K562 (cell line): ENCODE measurements around the gene MICAL2. TPM values are rescaled to one million over a fixed set of nuclear protein-coding genes. Genes with fewer than 3 reads are reported as not detected.

Experiments
- ATAC-seq: fragments of 200-7000 bp; cut with Tn5 transposase; 3 replicates; pipeline ENCODE4 v1.9.1; 2020; ENCODE audit warnings: moderate library complexity
- BruUV-seq: library from RNA; stranded (reverse); fragments of 400-500 nt; replicated peaks from 2 replicates; lab custom pipeline; 2021; lab: Mats Ljungman, UMichigan
- CTCF ChIA-PET: fragments of 300-600 bp; formaldehyde crosslinking; extraction: SDS; loops from one replicate; lab custom pipeline; 2021; ENCODE audit warnings: low intra/inter-chr PET ratio; lab: Yijun Ruan, JAX
- POLR2A ChIA-PET: fragments of 300-600, 350-650 bp; sonication (Branson Sonifier 250); formaldehyde crosslinking; extraction: SDS; loops from one replicate; lab custom pipeline; 2021; ENCODE audit warnings: antibody characterized with exemption, inconsistent platforms; lab: Yijun Ruan, JAX
- DNase-seq, 4 experiments: peaks; one replicate each; pipeline versions ENCODE4 v3.0.0 to v3.0.0-alpha.2; 2011 to 2018; ENCODE audit warnings: low spot score in 3 of 4, mixed read lengths in 3 of 4; ENCODE audit errors: extremely low read depth in 1 of 4
- FAIRE-seq: peaks from 2 replicates; lab custom pipeline; 2011; peaks lifted over from hg19 to GRCh38; lab: Jason Lieb, UNC
- H2AFZ ChIP-seq: 2 replicates; pipeline ENCODE4 v1.6.0; 2011; ENCODE audit warnings: low read depth, low read length, control low read depth, inconsistent platforms
- H3K27ac ChIP-seq: fragments of 200-600 bp; 3 replicates; pipeline ENCODE4 v1.8.0; 2011; ENCODE audit warnings: low read depth, mild to moderate bottlenecking, control low read depth, inconsistent platforms, low read length, moderate library complexity, mixed read lengths; ENCODE audit errors: extremely low read depth
- H3K27me3 ChIP-seq, 2 experiments: fragments of 300-600 bp in 1 of 2; 2 replicates in 1 of 2; 3 replicates in 1 of 2; pipeline versions ENCODE4 v1.6.0 to v1.8.0; 2011; ENCODE audit warnings: inconsistent platforms in 2 of 2, low read length in 2 of 2, mild to moderate bottlenecking in 1 of 2, mixed read lengths in 1 of 2, moderate library complexity in 1 of 2; ENCODE audit not compliant: control insufficient read depth in 2 of 2, insufficient read depth in 2 of 2
- H3K36me3 ChIP-seq: fragments of 300-600 bp; 3 replicates; pipeline ENCODE4 v1.8.0; 2011; ENCODE audit warnings: mild to moderate bottlenecking, low read length, inconsistent platforms; ENCODE audit not compliant: control insufficient read depth, insufficient read depth
- H3K4me1 ChIP-seq, 2 experiments: fragments of 200-600 bp in 1 of 2; replicated peaks in 1 of 2; 2 replicates in 1 of 2; 3 replicates in 1 of 2; pipeline versions ENCODE4 v1.5.1 to v1.8.0; 2011; ENCODE audit warnings: inconsistent platforms in 2 of 2, low read length in 2 of 2, mild to moderate bottlenecking in 1 of 2, mixed read lengths in 1 of 2, moderate library complexity in 1 of 2; ENCODE audit not compliant: control insufficient read depth in 2 of 2, insufficient read depth in 2 of 2
- H3K4me2 ChIP-seq: 2 replicates; pipeline ENCODE4 v1.6.1; 2011; ENCODE audit warnings: low read length, control low read depth, inconsistent platforms, mixed read lengths; ENCODE audit not compliant: insufficient read depth
- H3K4me3 ChIP-seq: fragments of 200-600 bp; sonication (generic), shearing (Covaris generic); 2 replicates; pipeline ENCODE4 v1.5.1; 2016; ENCODE audit warnings: control low read depth, inconsistent platforms
- H3K79me2 ChIP-seq: fragments of 200-600 bp; 3 replicates; pipeline ENCODE4 v1.8.0; 2011; ENCODE audit warnings: low read length, inconsistent platforms; ENCODE audit not compliant: control insufficient read depth, insufficient read depth
- H3K9ac ChIP-seq, 2 experiments: 2 replicates each; pipeline versions ENCODE4 v1.6.0 to v1.6.1; 2011; ENCODE audit warnings: low read depth in 2 of 2, low read length in 2 of 2, control low read depth in 1 of 2, inconsistent platforms in 1 of 2, mild to moderate bottlenecking in 1 of 2, mixed read lengths in 1 of 2; ENCODE audit not compliant: insufficient read depth in 1 of 2
- H3K9me1 ChIP-seq: one replicate; pipeline ENCODE4 v1.6.0; 2011; ENCODE audit warnings: inconsistent platforms, mild to moderate bottlenecking, low read length, moderate library complexity; ENCODE audit not compliant: control insufficient read depth, insufficient read depth
- H3K9me3 ChIP-seq: replicated peaks from 2 replicates; pipeline ENCODE4 v1.5.1; 2011; ENCODE audit warnings: low read depth, low read length, inconsistent platforms; ENCODE audit not compliant: control insufficient read depth, insufficient read depth
- H4K20me1 ChIP-seq: replicated peaks from 2 replicates; pipeline ENCODE4 v1.6.1; 2011; ENCODE audit warnings: low read length, inconsistent platforms, mixed read lengths; ENCODE audit not compliant: control insufficient read depth, insufficient read depth
- CTCF ChIP-seq, 3 experiments: IDR thresholded peaks in 2 of 3; conservative IDR thresholded peaks in 1 of 3; 2 replicates each; pipeline ENCODE4 v1.5.1; 2011 to 2012; ENCODE audit warnings: low read length in 3 of 3, mild to moderate bottlenecking in 3 of 3, control low read depth in 2 of 3, improper control_type of control experiment in 1 of 3, inconsistent platforms in 1 of 3, low read depth in 1 of 3, mixed read lengths in 1 of 3, moderate library complexity in 1 of 3; ENCODE audit not compliant: insufficient read depth in 2 of 3
- EP300 ChIP-seq: IDR thresholded peaks from 2 replicates; pipeline ENCODE4 v1.6.1; 2012; ENCODE audit warnings: low read length, improper control_type of control experiment
- ILF3 ChIP-seq: fragments of 450-650 bp; IDR thresholded peaks from 2 replicates; pipeline ENCODE4 v1.6.1; 2018; ENCODE audit warnings: antibody characterized with exemption, mild to moderate bottlenecking, moderate library complexity, borderline replicate concordance
- MCM5 ChIP-seq: fragments of 450-650 bp; IDR thresholded peaks from 2 replicates; pipeline ENCODE4 v1.6.1; 2016; ENCODE audit warnings: low read depth
- MNT ChIP-seq, 2 experiments: fragments of 450-650 bp; conservative IDR thresholded peaks; 2 replicates each; pipeline ENCODE4 v1.6.1; 2017; ENCODE audit warnings: mild to moderate bottlenecking in 2 of 2, moderate library complexity in 2 of 2
- SMC3 ChIP-seq: conservative IDR thresholded peaks from 2 replicates; pipeline ENCODE4 v1.6.1; 2011; ENCODE audit warnings: low read depth, low read length, improper control_type of control experiment; ENCODE audit not compliant: insufficient read depth
- SREBF2 ChIP-seq: sonication (generic); formaldehyde crosslinking; IDR thresholded peaks from 2 replicates; pipeline ENCODE4 v1.4.0; 2020; ENCODE audit warnings: mild to moderate bottlenecking, missing genetic modification reagents
- TBL1XR1 ChIP-seq, 2 experiments: IDR thresholded peaks; 2 replicates each; pipeline ENCODE4 v1.6.1; 2012; ENCODE audit warnings: improper control_type of control experiment in 2 of 2, low read length in 2 of 2, mild to moderate bottlenecking in 1 of 2
- ZNF740 ChIP-seq, 3 experiments: fragments of 200-800 bp in 1 of 3; sonication (Bioruptor generic) in 1 of 3; sonication (generic) in 1 of 3; formaldehyde crosslinking in 1 of 3; IDR thresholded peaks; 2 replicates each; pipeline versions ENCODE4 v1.6.1 to v1.8.0; 2016 to 2022; ENCODE audit warnings: mild to moderate bottlenecking in 2 of 3, missing compliant biosample characterization in 2 of 3, missing genetic modification characterization in 2 of 3, missing genetic modification reagents in 1 of 3
- WGBS: fragments of 100-300 bp; shearing (Covaris generic); methylation state at CpG from one replicate; pipeline ENCODE4 v1.1.6; 2016; ENCODE audit warnings: low coverage, mixed read lengths; ENCODE audit not compliant: insufficient coverage; ENCODE audit errors: missing lambda C conversion rate; 5-methylcytosine and 5-hydroxymethylcytosine counted together
- in situ Hi-C: fragments of 300-500 bp; cut with MboI; formaldehyde crosslinking; loops from 4 replicates; pipeline ENCODE4 v1.15.0; 2018; ENCODE audit warnings: inconsistent platforms, mixed read lengths
- intact Hi-C: fragments of 100-400 bp; cut with micrococcal nuclease; formaldehyde crosslinking; loops from 2 replicates; pipeline ENCODE4 v1.14.2; 2022
- polyA plus RNA-seq, 8 experiments: library from polyadenylated mRNA; depleted of rRNA in 4 of 8; stranded (reverse) in 5 of 8; unstranded in 3 of 8; fragments of >200 nt; fragmentation: Nextera tagmentation in 2 of 8; fragmentation: Illumina TruSeq in 1 of 8; extraction: Ambion mirVana in 2 of 8; extraction: Trizol in 1 of 8; gene quantifications; 2 replicates each; pipeline versions ENCODE4 v1.2.1 to v1.2.3, GENCODE V29; 2011 to 2014; ENCODE audit warnings: inconsistent platforms in 1 of 8, missing spikeins in 1 of 8
- total RNA-seq, 7 experiments: library from RNA; depleted of rRNA in 6 of 7; stranded (reverse); fragments of >200 nt in 6 of 7; fragmentation: Illumina TruSeq in 2 of 7; extraction: Trizol in 2 of 7; gene quantifications; 2 replicates each; pipeline versions ENCODE4 v1.2.1 to v1.2.3, GENCODE V29; 2011 to 2021; ENCODE audit warnings: low replicate concordance in 1 of 7

MICAL2 gene
- total and polyA plus RNA-seq, 9 of the 15 experiments (the other 6 are each of a cell fraction or from before 2014, with no cell fraction given): 4.7 to 64.2 (median 33.6) TPM

- TF ChIP-seq CTCF (IDR thresholded peaks at IDR 0.05 in 2 of 3, conservative IDR thresholded peaks at IDR 0.05 in 1 of 3; ENCODE audit: insufficient read depth in 2 of 3, low read depth in 1 of 3, low read length in 3 of 3) (peak; percentile 51 to 70 (median 56); a peak in 4 of 6 replicates), TBL1XR1 (IDR thresholded peaks at IDR 0.05; ENCODE audit: low read length in 2 of 2) (peak in 1 of 2 experiments; percentile 34; a peak in 1 of 4 replicates), EP300 (no peak), MCM5 (no peak)
These were observed 125.2 kb downstream of the MICAL2 start (continued) for GRCh38 chr11:12235553-12235946.

- Histone ChIP-seq H4K20me1 (no peaks in the 10 kb centered on the region), H3K9me3 (no peaks in the 10 kb centered on the region), H3K4me3 (no peak overlapping the region), H3K9me1 (no peaks in the 10 kb centered on the region), H3K27me3 (no peaks in the 10 kb centered on the region), H3K9ac (peak overlapping the region; percentile 4 to 21; a peak in 2 of 4 replicates), H3K27ac (peak overlapping the region; percentile 21; the same call in 1 of the 3 replicates), H3K36me3 (peaks cover 43% of the 10 kb centered on the region), H3K4me2 (no peak overlapping the region), H3K79me2 (no peaks in the 10 kb centered on the region), H3K4me1 (peaks cover 0 to 7% of the 10 kb centered on the region in 2 experiments; a peak in 3 of 5 replicates), H2AFZ (no peak overlapping the region)
- CTCF ChIA-PET: interaction anchor here (1.8 to 3.9 kb wide), 3 partner anchors 45 to 188 kb away, joined by 11 to 42 read pairs (median 29); no protein-coding TSS in a partner anchor
- WGBS: 61% methylated on average over 13 of the region's 13 CpGs
- ATAC-seq: peak; percentile 82
- peak; percentile 56 to 73 (median 60) for DNase-seq
- in situ Hi-C loops (no loop called here), intact Hi-C loops (loop anchor here (1.0 to 5.0 kb wide), 4 partner anchors 45 to 189 kb away; no protein-coding TSS in a partner anchor)
- peak; percentile 95 for FAIRE-seq
- BruUV-seq: no TSS peak
- POLR2A ChIA-PET: interaction anchor here (0.6 to 1.1 kb wide), 2 partner anchors 10 to 384 kb away, joined by 4 to 5 read pairs; no protein-coding TSS in a partner anchor
- TF ChIP-seq MNT (conservative IDR thresholded peaks at IDR 0.05): peak in 1 of 2 experiments; percentile 31; a peak in 1 of 4 replicates
- peak; percentile 81 for TF ChIP-seq SMC3
- no peak for TF ChIP-seq ILF3
- TF ChIP-seq SREBF2 (CRISPR knock-in tag): no peak
- TF ChIP-seq ZNF740 (CRISPR knock-in tag; IDR thresholded peaks at IDR 0.05): peak; percentile 41; the same call in 1 of the 2 replicates
- TF ChIP-seq ZNF740 (tag; IDR thresholded peaks at IDR 0.05): no peak
These were observed 125.8 kb downstream of the MICAL2 start for GRCh38 chr11:12235947-12236743.
